Inferior parietal cortex (tissue), 1 donor: Measurements from ENCODE around the gene DIP2C.

ENCODE experiments used
- DNase-seq: peaks from one replicate; pipeline ENCODE4 v3.0.0-alpha.2; 2016; ENCODE audit errors: extremely low spot score

DIP2C gene

DNA sequence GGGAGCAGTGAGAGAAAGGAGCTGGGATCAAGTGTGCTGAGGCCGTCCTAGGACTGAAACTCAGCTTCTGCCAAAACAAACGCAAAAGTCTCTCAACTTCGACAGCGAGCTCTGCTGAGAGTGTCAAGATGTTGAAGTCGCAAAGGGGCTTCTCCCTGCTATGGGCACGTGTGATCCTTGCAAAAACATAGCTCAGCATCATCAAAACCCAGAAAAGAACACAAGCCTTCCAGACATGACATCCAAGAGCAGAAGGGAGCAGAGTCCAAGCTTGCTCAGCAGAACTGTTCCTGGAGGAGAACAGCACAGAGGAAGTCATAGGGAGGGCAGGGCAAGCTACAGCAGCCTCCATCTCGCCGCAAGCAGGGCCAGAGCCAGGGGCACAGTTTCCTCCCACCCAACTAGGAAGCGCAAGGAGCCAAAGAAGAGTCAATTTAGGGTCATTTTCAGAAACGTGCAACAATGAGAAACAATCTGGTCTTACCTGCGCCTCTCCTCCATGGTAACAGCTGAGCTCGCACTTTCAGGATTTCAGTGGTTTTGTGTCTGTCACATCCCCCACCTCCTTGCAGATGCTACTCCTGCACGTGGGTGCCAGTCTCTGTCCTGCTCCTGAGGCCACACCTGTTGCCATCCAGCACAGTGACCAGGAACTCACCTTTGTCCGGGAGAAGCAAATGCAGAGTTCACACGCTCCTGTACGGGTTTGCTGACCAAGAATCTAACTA, 113.9 kb downstream of the DIP2C start:
- DNase-seq: no peak

DNA sequence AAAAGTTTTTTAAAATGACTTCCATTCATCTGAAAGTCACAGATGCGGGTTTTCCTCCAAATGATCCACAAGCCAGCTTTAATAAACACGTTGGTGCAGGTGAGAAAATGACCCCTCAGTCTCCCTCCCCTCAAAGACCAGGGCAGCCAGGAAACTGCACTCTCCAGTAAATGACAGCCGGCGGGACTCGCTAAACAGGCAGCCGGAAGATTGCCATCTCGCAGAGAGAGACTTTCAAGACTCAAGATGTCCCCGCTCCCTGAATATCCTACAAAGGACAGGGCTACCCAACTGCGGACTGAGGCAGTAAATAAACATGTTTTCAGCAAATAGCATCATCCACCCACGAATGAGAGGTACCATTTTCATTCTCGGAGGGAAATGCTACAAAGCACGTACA, 116.8 kb downstream of the DIP2C start:
- no peak for DNase-seq

DNA sequence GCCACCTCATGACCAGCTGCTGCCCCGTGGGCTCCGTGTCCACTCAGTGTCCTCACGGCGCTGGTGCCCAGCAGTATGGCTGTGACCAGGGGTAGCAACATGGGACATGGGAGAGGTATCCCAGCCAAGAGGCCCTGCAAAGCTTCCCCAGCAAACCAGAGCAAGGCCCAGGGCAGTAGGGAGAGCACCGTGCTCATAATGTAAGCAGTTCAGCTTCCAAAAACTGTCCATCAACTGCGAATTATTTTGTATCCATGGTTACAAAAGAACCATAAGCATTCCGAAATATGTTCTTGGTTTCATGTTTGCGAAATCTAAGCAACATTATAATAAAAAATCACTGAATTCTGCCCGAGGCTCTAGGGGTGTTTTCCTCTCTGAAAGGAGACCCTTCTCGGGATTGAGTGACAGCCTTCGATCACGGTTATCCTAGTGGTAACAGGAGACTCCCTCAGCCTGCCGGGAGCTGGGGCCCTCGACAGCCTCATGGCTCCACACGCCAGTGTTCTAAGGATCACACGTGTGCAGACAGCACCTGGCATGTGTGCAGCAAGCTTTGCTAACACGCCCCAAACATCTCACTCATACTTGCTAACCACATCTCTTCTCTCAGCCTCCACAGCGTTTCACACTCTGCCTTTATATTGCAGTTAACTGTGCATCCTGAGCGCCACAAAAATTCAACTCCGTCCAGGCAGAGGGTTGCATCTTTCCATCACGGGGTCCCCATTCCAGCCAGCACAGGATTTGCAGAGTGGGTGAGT, 117.6 kb downstream of the DIP2C start:
- no peak for DNase-seq

DNA sequence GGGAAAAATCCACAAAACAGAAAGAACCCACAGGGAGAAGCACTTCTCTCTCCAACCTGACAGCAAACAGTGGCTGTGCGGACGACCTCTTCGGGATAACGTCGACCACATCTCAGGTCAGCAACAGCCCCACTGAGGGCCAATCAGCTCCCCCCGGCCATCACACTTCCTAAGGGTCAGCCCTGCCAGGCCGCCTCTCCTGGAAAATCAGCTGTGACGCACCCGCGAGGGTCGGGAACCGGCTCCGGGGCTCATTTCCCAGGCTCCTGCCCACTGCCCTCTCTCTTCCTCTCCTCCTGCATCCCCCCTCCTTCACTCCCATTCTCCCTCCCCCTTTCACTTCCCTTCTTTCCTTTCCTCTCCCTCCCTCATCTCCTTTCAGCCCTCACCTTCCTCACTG, 118.3 kb downstream of the DIP2C start:
- DNase-seq: no peak

DNA sequence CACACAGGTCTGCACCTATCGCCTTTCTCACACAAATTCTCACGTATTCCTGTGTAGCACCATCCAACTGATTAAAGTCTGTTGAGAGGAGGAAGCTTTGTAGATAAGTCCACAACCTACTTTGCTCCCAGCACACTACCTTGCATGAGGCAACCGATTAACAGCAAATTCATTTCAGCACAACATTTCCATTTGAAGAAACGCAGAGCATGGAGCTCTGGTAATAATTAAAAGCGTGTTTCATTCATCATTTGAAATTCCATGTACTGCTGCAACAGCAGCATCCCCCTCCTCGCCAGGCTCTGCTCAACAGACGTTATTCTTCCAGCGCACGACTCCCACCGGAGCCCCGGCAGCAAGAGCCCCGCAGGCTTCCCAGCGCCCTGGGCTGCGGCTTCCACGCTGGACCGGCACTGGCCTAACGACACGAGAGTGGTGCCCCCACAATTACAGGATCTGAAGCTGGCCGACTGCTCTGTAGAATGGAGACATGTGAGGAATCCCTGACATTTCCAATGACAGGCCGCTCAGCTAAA, 118.8 kb downstream of the DIP2C start:
- DNase-seq: no peak

DNA sequence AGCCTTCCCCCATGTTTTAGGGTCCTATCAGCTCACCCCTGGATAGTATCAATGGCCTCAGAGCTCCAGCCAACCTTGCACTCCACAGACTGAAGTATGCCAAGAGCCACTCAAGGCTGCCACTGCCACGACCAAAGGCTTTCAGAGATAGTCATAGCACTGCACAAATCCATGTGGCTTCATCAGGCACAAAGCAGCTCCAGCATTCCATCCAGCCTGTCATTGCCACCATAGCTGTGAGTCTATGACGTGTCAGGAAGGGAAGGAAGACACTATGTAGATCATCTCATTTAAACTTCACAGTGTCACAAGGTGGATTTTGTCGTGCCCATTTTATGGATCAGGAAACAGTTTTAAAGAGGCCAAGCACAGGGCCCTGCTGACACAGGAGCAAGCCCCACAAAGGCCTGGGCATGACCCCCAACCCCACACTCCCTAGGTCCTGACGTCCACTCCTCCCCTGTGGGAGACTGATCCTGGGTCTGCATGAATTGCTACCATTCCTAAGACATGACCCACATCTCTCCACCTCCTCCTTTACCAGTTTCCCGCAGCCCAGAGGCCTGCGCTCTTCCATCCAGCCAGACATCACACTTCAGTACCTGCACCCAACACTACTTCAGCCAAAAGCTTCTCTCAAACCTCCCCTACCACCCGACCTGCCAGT, 119.4 kb downstream of the DIP2C start:
- no peak for DNase-seq

DNA sequence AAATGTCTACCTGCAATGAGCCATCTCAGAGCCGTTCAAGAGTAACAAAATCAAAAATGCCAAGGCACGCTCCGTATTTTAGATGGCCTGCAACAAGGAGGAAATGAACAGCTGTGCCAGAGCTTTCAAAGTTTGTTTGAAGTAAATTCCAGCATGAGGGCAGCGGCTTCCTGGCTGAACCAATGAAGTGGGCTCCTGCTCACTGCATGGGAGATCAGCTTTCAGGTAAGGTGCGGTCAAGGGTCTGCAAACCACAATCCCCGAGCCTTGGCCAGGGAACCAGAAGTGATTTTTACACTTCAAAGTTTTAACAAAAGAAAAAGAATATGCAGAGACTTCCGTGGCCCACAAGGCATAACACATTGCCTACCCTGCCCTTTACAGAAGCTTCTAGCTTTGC, 120.6 kb downstream of the DIP2C start:
- no peak for DNase-seq

DNA sequence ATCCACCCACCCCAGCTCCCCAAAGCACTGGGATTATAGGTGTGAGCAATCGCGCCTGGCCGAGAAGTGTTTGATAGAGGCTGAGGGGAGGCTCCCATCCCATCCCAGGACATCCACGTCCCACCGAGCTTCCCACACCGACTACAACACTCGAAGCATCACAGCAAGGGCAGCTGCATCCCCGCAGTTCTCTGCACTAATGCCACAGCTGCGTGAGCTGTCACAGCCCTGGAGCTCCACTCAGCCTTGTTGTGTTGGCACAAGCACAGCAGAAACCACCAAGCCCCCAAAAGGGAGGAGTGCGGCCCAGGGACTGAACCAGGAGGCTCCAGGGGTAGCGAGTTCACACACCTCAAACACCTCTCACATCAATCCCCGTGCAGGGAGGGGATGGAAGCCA, 121.6 kb downstream of the DIP2C start:
- no peak for DNase-seq

DNA sequence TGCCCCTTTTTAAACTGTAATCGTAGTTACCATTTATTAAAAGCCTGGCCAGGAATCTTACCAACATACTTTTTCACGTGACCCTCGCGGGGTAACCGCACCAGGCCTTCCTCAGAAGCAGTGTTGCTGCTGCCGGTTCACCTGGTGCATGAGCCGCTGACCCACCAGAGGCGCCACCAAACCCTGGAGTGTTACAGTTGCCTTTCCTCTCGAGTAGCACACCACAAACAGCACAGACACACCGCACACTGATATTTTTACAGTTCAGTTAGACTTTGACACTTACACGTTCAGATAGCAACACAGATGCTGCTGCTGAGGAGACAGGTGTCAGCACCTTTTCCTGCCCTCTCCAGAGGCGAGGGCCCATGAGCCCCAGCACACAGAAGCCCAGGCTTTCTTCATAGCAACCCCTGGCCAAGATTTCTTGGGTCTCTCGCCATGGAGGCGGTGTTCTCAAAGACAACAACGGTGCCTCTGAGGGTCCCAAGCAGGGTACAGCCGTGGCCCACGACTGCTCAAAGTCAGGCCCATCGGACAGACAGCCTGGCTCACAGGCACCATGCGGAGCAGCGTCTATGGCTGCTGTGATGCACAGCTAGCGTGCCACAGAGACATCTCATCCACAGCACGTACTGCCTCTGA, 123.1 kb downstream of the DIP2C start:
- no peak for DNase-seq

DNA sequence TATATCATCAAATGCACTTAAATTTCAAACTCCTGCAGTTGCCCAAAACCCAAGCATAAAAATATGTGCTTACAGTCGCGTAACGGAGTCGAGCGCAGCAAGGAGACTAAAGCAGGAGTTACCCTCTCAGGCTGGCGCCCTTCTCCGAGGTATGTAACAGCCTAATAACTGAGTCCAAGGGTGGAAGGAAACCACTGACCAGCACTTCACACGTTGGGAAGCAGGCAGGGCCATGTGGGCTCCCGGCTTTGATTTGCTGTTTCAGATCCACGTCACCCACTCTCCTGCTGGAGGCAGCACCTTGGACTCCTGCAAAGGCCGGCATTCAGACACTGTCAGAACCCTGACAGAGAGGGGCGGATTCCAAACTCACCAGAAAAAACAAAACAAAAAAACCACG, 123.8 kb downstream of the DIP2C start:
- no peak for DNase-seq

DNA sequence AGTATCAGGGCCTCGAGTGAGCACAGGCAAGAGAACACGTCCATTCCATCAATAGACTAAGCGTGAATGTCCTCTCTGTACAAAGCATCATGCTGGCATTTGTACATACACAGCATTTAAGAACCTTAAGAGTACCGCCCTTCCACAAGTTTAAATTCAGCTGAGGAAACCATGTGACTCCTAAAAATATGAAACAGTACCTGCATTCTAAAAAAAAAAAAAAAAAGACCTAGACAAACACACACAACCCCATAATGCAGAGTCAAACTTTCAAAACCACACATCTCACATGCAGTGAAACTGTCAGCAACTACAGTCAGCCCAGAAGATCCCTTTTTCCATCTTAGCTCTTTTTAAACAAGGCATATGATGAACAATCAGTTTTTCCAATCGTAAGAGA, 124.3 kb downstream of the DIP2C start:
- DNase-seq: no peak

DNA sequence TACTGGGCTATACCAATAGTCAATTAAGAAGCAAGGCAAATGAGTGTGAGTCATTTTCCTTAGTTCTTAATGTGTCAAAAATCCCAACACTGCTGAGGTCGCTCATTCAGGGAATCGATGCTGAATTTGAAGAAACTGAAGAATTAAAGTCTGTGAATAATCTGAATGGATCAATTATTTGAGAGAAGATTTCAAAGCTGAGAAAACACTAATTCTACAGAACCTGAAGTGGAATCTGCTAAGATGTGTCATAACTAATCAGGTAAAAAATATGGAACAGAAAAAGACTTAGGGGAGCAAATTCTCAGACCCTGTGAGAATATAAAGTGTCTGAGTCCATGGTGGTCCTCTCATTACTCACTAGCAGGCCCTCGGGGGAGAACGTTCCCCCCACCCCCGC, 125.6 kb downstream of the DIP2C start:
- no peak for DNase-seq

DNA sequence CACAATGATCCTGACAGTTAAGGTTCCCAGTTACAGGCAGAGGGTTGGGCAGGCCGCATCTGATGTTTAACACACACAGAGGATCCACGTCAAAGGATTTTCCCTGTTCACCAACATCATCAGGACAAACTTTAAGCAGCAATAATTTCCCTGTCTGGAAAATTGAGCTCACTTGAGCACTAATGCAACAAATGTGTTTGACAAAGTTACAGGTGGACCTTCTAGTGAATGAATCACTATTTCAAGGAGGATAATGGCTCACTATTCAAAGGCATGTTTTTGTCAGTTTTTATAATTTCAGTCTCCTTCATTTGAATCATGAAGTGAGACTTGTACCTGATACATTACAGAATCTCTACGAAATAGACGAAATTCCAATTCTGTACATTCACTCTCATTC, 127.3 kb downstream of the DIP2C start:
- no peak for DNase-seq

DNA sequence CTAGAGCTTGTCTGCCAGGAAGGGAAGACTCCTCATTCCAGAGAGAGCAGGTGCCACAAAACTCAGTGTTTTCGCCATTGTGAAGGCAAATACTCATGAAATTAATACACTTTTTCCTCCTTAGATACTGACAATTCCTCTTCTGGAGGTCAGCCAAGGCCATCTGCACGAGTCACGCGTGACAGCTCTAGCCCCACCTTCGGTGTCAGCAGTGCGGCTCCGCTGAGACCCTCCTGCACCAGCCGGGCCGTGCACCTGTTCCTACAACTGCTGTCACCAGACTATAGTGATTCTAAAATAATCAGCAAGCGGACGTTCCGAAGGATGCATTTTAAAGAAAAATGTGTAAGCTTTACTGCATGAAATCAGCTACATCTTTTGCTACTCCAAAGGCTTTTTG, 127.7 kb downstream of the DIP2C start:
- no peak for DNase-seq

DNA sequence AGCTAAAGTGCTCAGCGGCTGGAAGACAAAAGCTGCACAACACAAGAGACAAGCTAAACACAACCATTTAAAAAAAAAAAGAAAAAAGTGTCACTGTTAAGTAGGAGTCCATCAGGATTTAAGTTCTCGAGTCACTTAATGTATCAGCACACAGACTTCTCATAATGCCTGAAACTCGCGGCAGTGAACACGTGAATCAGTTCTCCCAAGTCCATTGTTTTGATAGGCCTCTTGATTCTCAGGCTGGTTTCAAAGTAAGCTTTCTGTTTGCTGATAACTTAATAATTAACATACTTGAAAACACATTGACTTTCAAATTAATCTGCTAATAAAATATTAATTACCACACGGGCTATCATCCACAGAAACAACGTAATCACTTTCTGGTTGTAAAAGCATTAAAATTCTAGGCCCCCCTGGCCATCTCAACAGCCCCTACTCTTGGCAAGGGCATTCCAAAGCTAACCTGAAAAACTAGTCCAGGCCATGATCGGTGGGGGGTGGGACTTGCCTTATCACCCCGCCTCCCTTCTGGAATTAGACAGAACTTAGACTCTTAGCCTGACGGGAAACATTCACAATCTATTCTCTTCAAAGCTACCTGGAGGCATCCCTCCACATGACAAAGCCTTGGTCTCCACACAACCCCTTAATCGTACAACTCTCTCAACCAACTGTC, 129.0 kb downstream of the DIP2C start:
- DNase-seq: no peak

DNA sequence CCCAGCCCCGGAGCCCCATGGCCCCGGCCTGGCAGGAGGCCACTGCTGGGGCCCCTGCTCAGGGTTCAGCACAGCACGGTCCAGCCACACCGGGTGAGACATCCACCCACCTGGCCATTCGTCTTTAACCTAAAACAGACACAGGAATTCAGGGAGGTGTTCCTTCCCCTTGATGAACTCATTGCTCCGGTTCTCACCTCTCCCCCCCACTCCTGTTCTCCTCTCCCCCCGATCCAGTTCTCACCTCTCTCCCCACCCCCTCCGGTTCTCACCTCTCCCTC, 129.8 kb downstream of the DIP2C start:
- DNase-seq: no peak

DNA sequence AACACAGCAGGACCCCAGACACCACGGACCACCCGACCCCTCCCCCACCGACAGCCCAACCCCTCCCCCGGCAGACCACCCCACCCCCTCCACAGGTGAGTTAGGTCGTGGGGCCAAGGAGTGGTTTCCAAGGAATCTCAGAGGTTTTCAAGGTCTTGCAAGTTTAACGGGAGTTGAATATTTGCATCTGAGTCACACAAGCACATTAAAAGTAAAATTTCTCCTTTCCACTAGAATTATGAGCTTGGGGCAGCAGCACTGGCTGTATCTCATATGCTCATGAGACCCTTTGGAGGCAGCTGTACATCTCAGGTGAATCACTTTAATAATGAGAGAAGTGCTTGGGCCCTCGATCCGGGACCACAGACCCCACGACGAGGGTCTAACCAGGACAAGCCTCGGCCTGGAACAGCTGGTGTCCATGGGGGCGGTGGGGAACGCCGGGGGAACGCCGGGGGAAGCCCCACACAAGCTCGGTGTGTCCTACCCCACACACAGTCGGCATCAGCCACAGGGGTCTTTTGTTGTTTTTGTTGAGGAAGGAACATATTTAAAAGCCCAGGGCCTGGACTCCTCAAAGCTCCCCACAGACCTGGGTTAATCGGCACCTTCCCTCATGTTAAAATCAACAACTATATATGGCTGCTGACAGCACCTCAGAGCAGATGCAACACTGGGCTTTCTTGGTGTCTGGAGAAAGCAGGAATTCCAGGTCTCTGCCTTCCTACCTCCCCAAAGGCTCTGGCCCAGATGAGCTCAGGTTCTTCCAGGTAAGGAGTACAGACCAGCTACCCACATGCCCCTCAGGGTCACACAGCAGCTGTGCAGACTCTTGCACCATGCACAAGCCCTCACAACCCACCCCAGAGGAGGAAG, 130.3 kb downstream of the DIP2C start:
- DNase-seq: no peak

DNA sequence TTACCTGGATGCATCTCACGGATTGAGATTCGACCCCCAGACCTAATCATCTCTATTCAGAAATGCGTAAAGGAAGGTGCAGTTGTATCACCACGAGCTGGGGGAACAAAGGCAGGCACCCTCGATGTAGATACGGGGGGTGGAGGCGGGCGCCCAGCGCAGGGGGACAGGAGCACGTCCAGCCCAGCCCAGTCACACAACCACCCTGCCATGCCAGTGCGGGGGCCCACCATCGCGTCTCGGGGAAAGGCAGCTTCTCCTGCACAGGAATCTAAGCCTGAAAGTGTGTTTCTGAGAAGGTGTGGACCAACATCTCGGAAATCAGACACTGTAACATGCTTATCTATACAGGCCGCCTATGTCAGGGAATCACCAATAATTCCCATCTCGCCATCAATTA, 131.1 kb downstream of the DIP2C start:
- no peak for DNase-seq

DNA sequence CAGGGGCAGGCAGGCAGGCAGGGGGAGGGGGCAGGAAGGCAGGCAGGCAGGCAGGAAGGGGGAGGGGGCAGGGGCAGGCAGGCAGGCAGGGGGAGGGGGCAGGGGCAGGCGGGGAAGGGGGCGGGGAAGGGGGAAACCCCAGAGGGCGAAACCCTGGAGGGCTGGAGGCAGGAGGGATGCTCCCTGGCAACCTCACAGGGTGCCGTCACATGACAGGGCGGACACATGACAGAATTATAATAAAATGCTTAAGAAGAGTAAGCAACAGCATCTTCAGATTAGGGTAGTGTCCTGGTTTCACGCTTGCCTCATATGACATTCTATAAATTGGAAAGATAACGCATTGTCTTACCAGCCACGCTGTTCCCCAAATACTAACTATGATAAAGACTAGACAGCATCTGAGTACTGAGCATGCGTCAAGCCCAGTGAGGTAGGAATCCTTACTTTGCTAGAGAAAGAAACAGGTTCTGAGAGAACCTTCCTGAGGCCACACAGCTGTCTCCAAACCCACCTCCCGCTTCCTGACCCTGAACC, 131.6 kb downstream of the DIP2C start:
- no peak for DNase-seq

DNA sequence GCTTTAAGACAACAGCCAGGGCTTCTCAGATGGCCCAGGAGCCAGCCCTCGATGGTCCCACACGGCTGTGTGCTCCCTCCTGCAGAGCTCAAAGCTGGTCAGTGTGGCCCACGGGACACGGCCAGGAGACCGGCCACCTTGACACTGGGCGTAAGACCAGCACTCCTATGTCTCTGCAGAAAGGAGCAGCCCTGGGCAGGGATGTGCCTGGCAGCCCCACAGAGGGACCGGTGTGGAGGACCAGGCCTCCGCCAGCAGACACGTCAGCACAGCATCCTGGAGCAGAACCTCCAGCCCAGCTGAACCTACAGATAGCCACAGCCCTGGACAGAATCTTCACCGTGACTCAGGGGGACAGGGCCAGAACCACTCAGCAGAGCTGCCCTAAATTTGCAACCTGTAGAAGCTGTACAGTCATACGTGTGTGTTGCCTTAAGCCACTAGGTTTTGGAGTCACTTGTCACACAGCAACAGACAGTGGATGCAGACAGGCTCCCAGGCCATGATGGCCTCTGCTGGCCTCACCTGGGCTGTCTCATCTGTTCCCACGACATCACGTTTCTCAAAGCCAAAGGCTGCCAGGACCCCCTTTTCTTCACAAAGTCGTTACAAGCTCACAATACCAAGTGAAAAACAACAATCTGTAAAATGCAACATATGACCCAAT, 132.4 kb downstream of the DIP2C start:
- DNase-seq: no peak
